Activated CD8-positive, alpha-beta memory T cell treated with anti-CD3 and anti-CD28 coated beads, Interleukin-2, amount 50 U/mL, for 4 hours (primary cell): ENCODE measurements around the gene TBC1D1.

Experiments
- DNase-seq: peaks from one replicate; pipeline ENCODE4 v3.0.0-alpha.2; 2020

TBC1D1 gene

GRCh38 chr4:37928426-37929416, 37.8 kb downstream of the TBC1D1 start:
- no peak for DNase-seq

GRCh38 chr4:37934096-37934495, 43.2 kb downstream of the TBC1D1 start:
- no peak for DNase-seq

GRCh38 chr4:37934609-37935008, 43.7 kb downstream of the TBC1D1 start:
- DNase-seq, result no peak

- no peak for DNase-seq
Measured at GRCh38 chr4:37935026-37935425, 44.1 kb downstream of the TBC1D1 start.

GRCh38 chr4:37936889-37937498, 46.1 kb downstream of the TBC1D1 start:
- DNase-seq, result no peak

GRCh38 chr4:37938208-37938607, 47.3 kb downstream of the TBC1D1 start:
- DNase-seq, result no peak

GRCh38 chr4:37946503-37947179, 55.8 kb downstream of the TBC1D1 start:
- no peak for DNase-seq

GRCh38 chr4:37948542-37948941, 57.7 kb downstream of the TBC1D1 start:
- DNase-seq, result no peak

GRCh38 chr4:37949636-37950426, 58.9 kb downstream of the TBC1D1 start:
- DNase-seq, result no peak

- DNase-seq, result no peak
Measured at GRCh38 chr4:37951461-37952352, 60.8 kb downstream of the TBC1D1 start.

- DNase-seq, result no peak
Measured at GRCh38 chr4:37953156-37953555, 62.3 kb downstream of the TBC1D1 start.

GRCh38 chr4:37953620-37954293, 62.9 kb downstream of the TBC1D1 start:
- DNase-seq, result no peak

GRCh38 chr4:37956941-37957340, 66.1 kb downstream of the TBC1D1 start:
- no peak for DNase-seq

GRCh38 chr4:37958932-37959331, 68.0 kb downstream of the TBC1D1 start:
- DNase-seq, result no peak

GRCh38 chr4:37960098-37960497, 69.2 kb downstream of the TBC1D1 start, which contains the start of gene PTTG2:
TSS of gene PTTG2 (plus strand) at chr4:37960398. CDS start at chr4:37960435, 37 bp downstream.
- DNase-seq, result no peak

- DNase-seq, result no peak
Measured at GRCh38 chr4:37960679-37961450, 70.0 kb downstream of the TBC1D1 start.

- no peak for DNase-seq
Measured at GRCh38 chr4:37964734-37965457, 74.0 kb downstream of the TBC1D1 start.

GRCh38 chr4:37966044-37966443, 75.2 kb downstream of the TBC1D1 start:
- DNase-seq, result no peak

GRCh38 chr4:37967736-37968135, 76.9 kb downstream of the TBC1D1 start:
- DNase-seq, result no peak
